GM21619 (cell line): ENCODE results near the gene TRAK1.

ENCODE experiments used
- ATAC-seq: cut with Tn5 transposase; IDR thresholded peaks from one replicate; pipeline ENCODE4 v1.9.1; 2021; ENCODE audit not compliant: unreplicated experiment

Gene TRAK1

GRCh38 chr3:42228796-42229195 lies 137.6 kb downstream of the TRAK1 start:
- ATAC-seq, result no peak

GRCh38 chr3:42229266-42229941 lies 138.2 kb downstream of the TRAK1 start:
- ATAC-seq, result no peak

- ATAC-seq, result no peak
Observed at GRCh38 chr3:42229942-42230688, 139.0 kb downstream of the TRAK1 start.

GRCh38 chr3:42230860-42231259 lies 139.7 kb downstream of the TRAK1 start:
- ATAC-seq, result no peak

GRCh38 chr3:42235532-42235931 lies 144.4 kb downstream of the TRAK1 start:
- no peak for ATAC-seq

- no peak for ATAC-seq
Observed at GRCh38 chr3:42236611-42237010, 145.5 kb downstream of the TRAK1 start.

- ATAC-seq, result no peak
Observed at GRCh38 chr3:42246091-42246490, 154.9 kb downstream of the TRAK1 start.

GRCh38 chr3:42247576-42248027 lies 156.4 kb downstream of the TRAK1 start:
- no peak for ATAC-seq

- no peak for ATAC-seq
Observed at GRCh38 chr3:42250761-42251160, 159.6 kb downstream of the TRAK1 start.

- ATAC-seq, result no peak
Observed at GRCh38 chr3:42254566-42254965, 163.4 kb downstream of the TRAK1 start.

- ATAC-seq, result no peak
Observed at GRCh38 chr3:42256135-42256819, 165.1 kb downstream of the TRAK1 start.

- ATAC-seq, result no peak
Observed at GRCh38 chr3:42257007-42257406, 165.8 kb downstream of the TRAK1 start.

- no peak for ATAC-seq
Observed at GRCh38 chr3:42262525-42262924, 171.4 kb downstream of the TRAK1 start.

GRCh38 chr3:42263354-42264346 lies 172.5 kb downstream of the TRAK1 start:
- no peak for ATAC-seq

GRCh38 chr3:42264399-42265058 lies 173.4 kb downstream of the TRAK1 start:
- no peak for ATAC-seq

GRCh38 chr3:42265059-42265991 lies 174.2 kb downstream of the TRAK1 start:
- no peak for ATAC-seq

- no peak for ATAC-seq
Observed at GRCh38 chr3:42266085-42266484, 174.9 kb downstream of the TRAK1 start, which contains the start of gene CCK. Gene CCK (minus strand): TSS chr3:42266185. CDS start chr3:42263630, 2,555 bp downstream.

GRCh38 chr3:42267878-42268277 lies 176.7 kb downstream of the TRAK1 start:
- no peak for ATAC-seq

GRCh38 chr3:42269647-42270046 lies 178.5 kb downstream of the TRAK1 start:
- no peak for ATAC-seq
